Mucosa of stomach (tissue), 1 donor: ENCODE results near the gene TTC19.

ENCODE experiments used
- H3K27me3 ChIP-seq: one replicate; pipeline ENCODE4 v1.7.0; 2013; ENCODE audit warnings: mild to moderate bottlenecking, low read length; ENCODE audit not compliant: control insufficient read depth, insufficient read depth
- H3K36me3 ChIP-seq: one replicate; pipeline ENCODE4 v1.7.0; 2013; ENCODE audit warnings: low read length; ENCODE audit not compliant: control insufficient read depth, insufficient read depth
- H3K4me1 ChIP-seq: one replicate; pipeline ENCODE4 v1.7.0; 2013; ENCODE audit warnings: mild to moderate bottlenecking, low read length; ENCODE audit not compliant: control insufficient read depth, insufficient read depth
- H3K4me3 ChIP-seq: one replicate; pipeline ENCODE4 v1.7.0; 2013; ENCODE audit warnings: low read length
- H3K9ac ChIP-seq: one replicate; pipeline ENCODE4 v1.7.0; 2013; ENCODE audit warnings: mild to moderate bottlenecking, low read length, moderate library complexity
- H3K9me3 ChIP-seq: one replicate; pipeline ENCODE4 v1.7.0; 2013; ENCODE audit warnings: mild to moderate bottlenecking, low read length, moderate library complexity; ENCODE audit not compliant: control insufficient read depth
- donor health status: Pancreatic carcinoma.

Gene TTC19

GRCh38 chr17:15965528-15965927 is 34.1 kb upstream of the TTC19 start:
- Histone ChIP-seq H3K27me3 (no peaks in the 10 kb centered on the region), H3K4me1 (peaks cover 21% of the 10 kb centered on the region), H3K36me3 (no peaks in the 10 kb centered on the region), H3K4me3 (no peak overlapping the region), H3K9ac (no peak overlapping the region), H3K9me3 (no peaks in the 10 kb centered on the region)

- Histone ChIP-seq H3K4me1 (peaks cover 21% of the 10 kb centered on the region), H3K9ac (peak overlapping the region; percentile 12), H3K4me3 (no peak overlapping the region), H3K36me3 (no peaks in the 10 kb centered on the region), H3K9me3 (no peaks in the 10 kb centered on the region), H3K27me3 (no peaks in the 10 kb centered on the region)
Measured at GRCh38 chr17:15966183-15966878, 33.3 kb upstream of the TTC19 start.

- peaks cover 21% of the 10 kb centered on the region for H3K4me1 ChIP-seq
- H3K9ac ChIP-seq, result peak overlapping the region; percentile 12
- no peaks in the 10 kb centered on the region for H3K36me3 ChIP-seq
- H3K9me3 ChIP-seq, result no peaks in the 10 kb centered on the region
- H3K27me3 ChIP-seq, result no peaks in the 10 kb centered on the region
- H3K4me3 ChIP-seq, result no peak overlapping the region
Measured at GRCh38 chr17:15966879-15967248, 32.8 kb upstream of the TTC19 start.

- Histone ChIP-seq H3K4me1 (peaks cover 21% of the 10 kb centered on the region), H3K4me3 (no peak overlapping the region), H3K27me3 (no peaks in the 10 kb centered on the region), H3K9me3 (no peaks in the 10 kb centered on the region), H3K36me3 (no peaks in the 10 kb centered on the region), H3K9ac (no peak overlapping the region)
Measured at GRCh38 chr17:15967706-15968399, 31.8 kb upstream of the TTC19 start.

GRCh38 chr17:15969463-15969862 is 30.2 kb upstream of the TTC19 start:
- Histone ChIP-seq H3K4me1 (peaks cover 21% of the 10 kb centered on the region), H3K9me3 (no peaks in the 10 kb centered on the region), H3K27me3 (no peaks in the 10 kb centered on the region), H3K9ac (no peak overlapping the region), H3K4me3 (no peak overlapping the region), H3K36me3 (no peaks in the 10 kb centered on the region)

GRCh38 chr17:15970500-15970899 is 29.1 kb upstream of the TTC19 start:
- no peaks in the 10 kb centered on the region for H3K9me3 ChIP-seq
- peaks cover 21% of the 10 kb centered on the region for H3K4me1 ChIP-seq
- H3K36me3 ChIP-seq, result no peaks in the 10 kb centered on the region
- H3K27me3 ChIP-seq, result no peaks in the 10 kb centered on the region
- no peak overlapping the region for H3K4me3 ChIP-seq
- no peak overlapping the region for H3K9ac ChIP-seq

GRCh38 chr17:15971098-15971678 is 28.4 kb upstream of the TTC19 start:
- no peaks in the 10 kb centered on the region for H3K36me3 ChIP-seq
- no peaks in the 10 kb centered on the region for H3K27me3 ChIP-seq
- H3K9me3 ChIP-seq, result no peaks in the 10 kb centered on the region
- peaks cover 14% of the 10 kb centered on the region for H3K4me1 ChIP-seq
- H3K4me3 ChIP-seq, result no peak overlapping the region
- H3K9ac ChIP-seq, result no peak overlapping the region

GRCh38 chr17:15971882-15972281 is 27.7 kb upstream of the TTC19 start:
- H3K27me3 ChIP-seq, result no peaks in the 10 kb centered on the region
- H3K9me3 ChIP-seq, result no peaks in the 10 kb centered on the region
- no peaks in the 10 kb centered on the region for H3K36me3 ChIP-seq
- H3K9ac ChIP-seq, result no peak overlapping the region
- H3K4me1 ChIP-seq, result peaks cover 7% of the 10 kb centered on the region
- no peak overlapping the region for H3K4me3 ChIP-seq

GRCh38 chr17:15972497-15972951 is 27.1 kb upstream of the TTC19 start:
- H3K27me3 ChIP-seq, result no peaks in the 10 kb centered on the region
- no peaks in the 10 kb centered on the region for H3K36me3 ChIP-seq
- H3K4me3 ChIP-seq, result no peak overlapping the region
- H3K4me1 ChIP-seq, result peaks cover under 1% of the 10 kb centered on the region
- no peaks in the 10 kb centered on the region for H3K9me3 ChIP-seq
- H3K9ac ChIP-seq, result no peak overlapping the region

- no peak overlapping the region for H3K9ac ChIP-seq
- H3K27me3 ChIP-seq, result no peaks in the 10 kb centered on the region
- H3K4me3 ChIP-seq, result no peak overlapping the region
- H3K9me3 ChIP-seq, result no peaks in the 10 kb centered on the region
- no peaks in the 10 kb centered on the region for H3K36me3 ChIP-seq
- H3K4me1 ChIP-seq, result no peaks in the 10 kb centered on the region
Measured at GRCh38 chr17:15973016-15973415, 26.6 kb upstream of the TTC19 start.

- no peaks in the 10 kb centered on the region for H3K36me3 ChIP-seq
- no peaks in the 10 kb centered on the region for H3K9me3 ChIP-seq
- H3K4me1 ChIP-seq, result no peaks in the 10 kb centered on the region
- no peak overlapping the region for H3K4me3 ChIP-seq
- H3K27me3 ChIP-seq, result no peaks in the 10 kb centered on the region
- no peak overlapping the region for H3K9ac ChIP-seq
Measured at GRCh38 chr17:15973834-15974233, 25.8 kb upstream of the TTC19 start.

GRCh38 chr17:15977894-15978293 is 21.7 kb upstream of the TTC19 start:
- Histone ChIP-seq H3K9ac (no peak overlapping the region), H3K9me3 (no peaks in the 10 kb centered on the region), H3K27me3 (no peaks in the 10 kb centered on the region), H3K4me3 (no peak overlapping the region), H3K36me3 (no peaks in the 10 kb centered on the region), H3K4me1 (no peaks in the 10 kb centered on the region)
